A172 (cell line): ENCODE data around the gene TSR3. TPM values are rescaled to one million over a fixed set of nuclear protein-coding genes. Genes with fewer than 3 reads are reported as not detected.
"Not testable (repeated sequence)": the region's sequence is repeated elsewhere in the genome, so short reads cannot be mapped to it uniquely, and the experiment has no call there.

ENCODE experiments used
- DNase-seq: peaks from one replicate; pipeline ENCODE4 v3.0.0-alpha.2; 2015; ENCODE audit warnings: low spot score
- total RNA-seq: library from RNA; depleted of rRNA; stranded (reverse); fragments of >200 nt; shearing (Covaris generic); gene quantifications from 2 replicates; pipeline ENCODE4 v1.2.3, GENCODE V29; 2014

The TSR3 gene
- total RNA-seq, 1 experiment from 2014 or later = 179 TPM

GRCh38 chr16:1338119-1338730 lies 13.5 kb downstream of the TSR3 start:
- DNase-seq = no peak

GRCh38 chr16:1337486-1337885 lies 14.2 kb downstream of the TSR3 start:
- no peak for DNase-seq

- DNase-seq = no peak
Observed at GRCh38 chr16:1336619-1337018, 15.1 kb downstream of the TSR3 start.

- DNase-seq = no peak
Observed at GRCh38 chr16:1335996-1336395, 15.7 kb downstream of the TSR3 start.

- no peak for DNase-seq
Observed at GRCh38 chr16:1335211-1335971, 16.3 kb downstream of the TSR3 start.

GRCh38 chr16:1334739-1335138 lies 16.9 kb downstream of the TSR3 start:
- DNase-seq = no peak

GRCh38 chr16:1333854-1334700 lies 17.6 kb downstream of the TSR3 start:
- no peak for DNase-seq

- DNase-seq = no peak
Observed at GRCh38 chr16:1333149-1333812, 18.4 kb downstream of the TSR3 start, which contains the start of gene BAIAP3. Gene BAIAP3 (plus strand): TSS chr16:1333645. CDS start chr16:1338550, 4,905 bp downstream.

GRCh38 chr16:1332618-1333148 lies 19.0 kb downstream of the TSR3 start:
- no peak for DNase-seq

GRCh38 chr16:1331712-1332617 lies 19.7 kb downstream of the TSR3 start:
- DNase-seq = peak; percentile 61

GRCh38 chr16:1330931-1331711 lies 20.6 kb downstream of the TSR3 start:
- no peak for DNase-seq

- DNase-seq = no peak
Observed at GRCh38 chr16:1330260-1330914, 21.3 kb downstream of the TSR3 start.

GRCh38 chr16:1328961-1329360 lies 22.7 kb downstream of the TSR3 start:
- DNase-seq = not testable (repeated sequence)

GRCh38 chr16:1328136-1328535 lies 23.5 kb downstream of the TSR3 start:
- DNase-seq = not testable (repeated sequence)

- DNase-seq = no peak
Observed at GRCh38 chr16:1327619-1327947, 24.1 kb downstream of the TSR3 start.

- no peak for DNase-seq
Observed at GRCh38 chr16:1326946-1327618, 24.6 kb downstream of the TSR3 start.

GRCh38 chr16:1326391-1326790 lies 25.3 kb downstream of the TSR3 start:
- DNase-seq = no peak

- DNase-seq = no peak
Observed at GRCh38 chr16:1325673-1326371, 25.9 kb downstream of the TSR3 start.
